ENCODE measurements around the gene SLC30A3.
"Not testable (repeated sequence)": the region's sequence is repeated elsewhere in the genome, so short reads cannot be mapped to it uniquely, and the experiment has no call there.

The SLC30A3 gene

GRCh38 chr2:27285481-27285880, 22.6 kb upstream of the SLC30A3 start:
- Histone ChIP-seq H2AFZ (ENCODE audit: low read length, unreplicated experiment) (no peak overlapping the region), H3K4me3 (ENCODE audit: low read depth, low read length) (no peak overlapping the region), H3K79me2 (ENCODE audit: control insufficient read depth, insufficient read depth, low read length, unreplicated experiment) (no peaks in the 10 kb centered on the region), H3K36me3 (ENCODE audit: insufficient read depth, low read length) (no peaks in the 10 kb centered on the region), H3K27me3 (ENCODE audit: insufficient read depth, low read length) (peaks cover 4% of the 10 kb centered on the region; the same call in 1 of the 2 replicates), H3K4me1 (ENCODE audit: control insufficient read depth, insufficient read depth, low read length, unreplicated experiment) (peaks cover 27% of the 10 kb centered on the region), H3K27ac (ENCODE audit: low read depth, low read length) (no peak overlapping the region)

GRCh38 chr2:27284996-27285395, 22.1 kb upstream of the SLC30A3 start:
- Histone ChIP-seq H3K36me3 (ENCODE audit: insufficient read depth, low read length) (no peaks in the 10 kb centered on the region), H3K4me1 (ENCODE audit: control insufficient read depth, insufficient read depth, low read length, unreplicated experiment) (peaks cover 32% of the 10 kb centered on the region), H2AFZ (ENCODE audit: low read length, unreplicated experiment) (no peak overlapping the region), H3K27me3 (ENCODE audit: insufficient read depth, low read length) (peaks cover 4% of the 10 kb centered on the region; the same call in 1 of the 2 replicates), H3K79me2 (ENCODE audit: control insufficient read depth, insufficient read depth, low read length, unreplicated experiment) (no peaks in the 10 kb centered on the region), H3K27ac (ENCODE audit: low read depth, low read length) (no peak overlapping the region), H3K4me3 (ENCODE audit: low read depth, low read length) (no peak overlapping the region)

GRCh38 chr2:27282892-27283291, 20.0 kb upstream of the SLC30A3 start:
- Histone ChIP-seq H3K27ac (ENCODE audit: low read depth, low read length) (no peak overlapping the region), H2AFZ (ENCODE audit: low read length, unreplicated experiment) (no peak overlapping the region), H3K27me3 (ENCODE audit: insufficient read depth, low read length) (peaks cover 8% of the 10 kb centered on the region), H3K36me3 (ENCODE audit: insufficient read depth, low read length) (no peaks in the 10 kb centered on the region), H3K79me2 (ENCODE audit: control insufficient read depth, insufficient read depth, low read length, unreplicated experiment) (no peaks in the 10 kb centered on the region), H3K4me1 (ENCODE audit: control insufficient read depth, insufficient read depth, low read length, unreplicated experiment) (peaks cover 32% of the 10 kb centered on the region), H3K4me3 (ENCODE audit: low read depth, low read length) (no peak overlapping the region)

- no peaks in the 10 kb centered on the region for H3K36me3 ChIP-seq (ENCODE audit: insufficient read depth, low read length)
- H3K4me3 ChIP-seq (ENCODE audit: low read depth, low read length) = no peak within 1 kb of the TSS
- no peaks in the 10 kb centered on the region for H3K79me2 ChIP-seq (ENCODE audit: control insufficient read depth, insufficient read depth, low read length, unreplicated experiment)
- H3K4me1 ChIP-seq (ENCODE audit: control insufficient read depth, insufficient read depth, low read length, unreplicated experiment) = peaks cover 32% of the 10 kb centered on the region
- no peak within 1 kb of the TSS for H3K27ac ChIP-seq (ENCODE audit: low read depth, low read length)
- H3K27me3 ChIP-seq (ENCODE audit: insufficient read depth, low read length) = peaks cover 13% of the 10 kb centered on the region
- H2AFZ ChIP-seq (ENCODE audit: low read length, unreplicated experiment) = no peak within 1 kb of the TSS
Observed at GRCh38 chr2:27281855-27282559, 19.2 kb upstream of the SLC30A3 start, which contains the start of gene TRIM54. TSS of gene TRIM54 (plus strand) at chr2:27282429. CDS start at chr2:27282732, 303 bp downstream.

- Histone ChIP-seq H2AFZ (ENCODE audit: low read length, unreplicated experiment) (no peak overlapping the region), H3K4me3 (ENCODE audit: low read depth, low read length) (no peak overlapping the region), H3K27me3 (ENCODE audit: insufficient read depth, low read length) (peaks cover 13% of the 10 kb centered on the region), H3K79me2 (ENCODE audit: control insufficient read depth, insufficient read depth, low read length, unreplicated experiment) (no peaks in the 10 kb centered on the region), H3K36me3 (ENCODE audit: insufficient read depth, low read length) (no peaks in the 10 kb centered on the region), H3K4me1 (ENCODE audit: control insufficient read depth, insufficient read depth, low read length, unreplicated experiment) (peaks cover 32% of the 10 kb centered on the region), H3K27ac (ENCODE audit: low read depth, low read length) (no peak overlapping the region)
Observed at GRCh38 chr2:27281442-27281841, 18.6 kb upstream of the SLC30A3 start.

GRCh38 chr2:27280826-27281225, 18.0 kb upstream of the SLC30A3 start:
- H3K27me3 ChIP-seq (ENCODE audit: insufficient read depth, low read length) = peaks cover 13% of the 10 kb centered on the region
- H3K36me3 ChIP-seq (ENCODE audit: insufficient read depth, low read length) = no peaks in the 10 kb centered on the region
- no peak overlapping the region for H3K27ac ChIP-seq (ENCODE audit: low read depth, low read length)
- peaks cover 32% of the 10 kb centered on the region for H3K4me1 ChIP-seq (ENCODE audit: control insufficient read depth, insufficient read depth, low read length, unreplicated experiment)
- no peak overlapping the region for H3K4me3 ChIP-seq (ENCODE audit: low read depth, low read length)
- no peaks in the 10 kb centered on the region for H3K79me2 ChIP-seq (ENCODE audit: control insufficient read depth, insufficient read depth, low read length, unreplicated experiment)
- no peak overlapping the region for H2AFZ ChIP-seq (ENCODE audit: low read length, unreplicated experiment)

- Histone ChIP-seq H3K27ac (ENCODE audit: low read depth, low read length) (no peak overlapping the region), H3K4me1 (ENCODE audit: control insufficient read depth, insufficient read depth, low read length, unreplicated experiment) (peaks cover 30% of the 10 kb centered on the region), H2AFZ (ENCODE audit: low read length, unreplicated experiment) (no peak overlapping the region), H3K27me3 (ENCODE audit: insufficient read depth, low read length) (peaks cover 11% of the 10 kb centered on the region), H3K79me2 (ENCODE audit: control insufficient read depth, insufficient read depth, low read length, unreplicated experiment) (no peaks in the 10 kb centered on the region), H3K4me3 (ENCODE audit: low read depth, low read length) (no peak overlapping the region), H3K36me3 (ENCODE audit: insufficient read depth, low read length) (no peaks in the 10 kb centered on the region)
Observed at GRCh38 chr2:27278010-27278409, 15.2 kb upstream of the SLC30A3 start.

GRCh38 chr2:27275211-27276150, 12.6 kb upstream of the SLC30A3 start, which contains the start of gene DNAJC5G:
TSS of gene DNAJC5G (plus strand) at chr2:27275433. CDS start at chr2:27276729, 1,296 bp downstream.
- Histone ChIP-seq H3K27ac (ENCODE audit: low read depth, low read length) (no peak within 1 kb of the TSS), H3K4me3 (ENCODE audit: low read depth, low read length) (no peak within 1 kb of the TSS), H3K79me2 (ENCODE audit: control insufficient read depth, insufficient read depth, low read length, unreplicated experiment) (no peaks in the 10 kb centered on the region), H2AFZ (ENCODE audit: low read length, unreplicated experiment) (no peak within 1 kb of the TSS), H3K27me3 (ENCODE audit: insufficient read depth, low read length) (peaks cover 11% of the 10 kb centered on the region), H3K4me1 (ENCODE audit: control insufficient read depth, insufficient read depth, low read length, unreplicated experiment) (peaks cover 5% of the 10 kb centered on the region), H3K36me3 (ENCODE audit: insufficient read depth, low read length) (no peaks in the 10 kb centered on the region)

GRCh38 chr2:27272537-27273522, 10.0 kb upstream of the SLC30A3 start:
- not testable (repeated sequence) for H3K4me1 ChIP-seq (ENCODE audit: control insufficient read depth, insufficient read depth, low read length, unreplicated experiment); H3K79me2 ChIP-seq (ENCODE audit: control insufficient read depth, insufficient read depth, low read length, unreplicated experiment); H2AFZ ChIP-seq (ENCODE audit: low read length, unreplicated experiment); H3K36me3 ChIP-seq (ENCODE audit: insufficient read depth, low read length); H3K27ac ChIP-seq (ENCODE audit: low read depth, low read length); H3K4me3 ChIP-seq (ENCODE audit: low read depth, low read length)
- peaks cover 26% of the 10 kb centered on the region for H3K27me3 ChIP-seq (ENCODE audit: insufficient read depth, low read length)
